K562 (cell line): ENCODE measurements around the gene PSRC1. TPM values are rescaled to one million over a fixed set of nuclear protein-coding genes. Genes with fewer than 3 reads are reported as not detected.
A peak's percentile ranks its signal among the peaks of the same experiment; 100 is the strongest.

ENCODE experiments used
- ATAC-seq: fragments of 200-7000 bp; cut with Tn5 transposase; 3 replicates; pipeline ENCODE4 v1.9.1; 2020; ENCODE audit warnings: moderate library complexity
- BruUV-seq: library from RNA; stranded (reverse); fragments of 400-500 nt; replicated peaks from 2 replicates; lab custom pipeline; 2021; lab: Mats Ljungman, UMichigan
- CTCF ChIA-PET: fragments of 300-600 bp; formaldehyde crosslinking; extraction: SDS; loops from one replicate; lab custom pipeline; 2021; ENCODE audit warnings: low intra/inter-chr PET ratio; lab: Yijun Ruan, JAX
- POLR2A ChIA-PET: fragments of 300-600, 350-650 bp; sonication (Branson Sonifier 250); formaldehyde crosslinking; extraction: SDS; loops from one replicate; lab custom pipeline; 2021; ENCODE audit warnings: antibody characterized with exemption, inconsistent platforms; lab: Yijun Ruan, JAX
- DNase-seq, 4 experiments: peaks; one replicate each; pipeline versions ENCODE4 v3.0.0 to v3.0.0-alpha.2; 2011 to 2018; ENCODE audit warnings: low spot score in 3 of 4, mixed read lengths in 3 of 4; ENCODE audit errors: extremely low read depth in 1 of 4
- FAIRE-seq: peaks from 2 replicates; lab custom pipeline; 2011; peaks lifted over from hg19 to GRCh38; lab: Jason Lieb, UNC
- H2AFZ ChIP-seq: 2 replicates; pipeline ENCODE4 v1.6.0; 2011; ENCODE audit warnings: low read depth, low read length, control low read depth, inconsistent platforms
- H3K27ac ChIP-seq: fragments of 200-600 bp; 3 replicates; pipeline ENCODE4 v1.8.0; 2011; ENCODE audit warnings: low read depth, mild to moderate bottlenecking, control low read depth, inconsistent platforms, low read length, moderate library complexity, mixed read lengths; ENCODE audit errors: extremely low read depth
- H3K27me3 ChIP-seq, 2 experiments: fragments of 300-600 bp in 1 of 2; 2 replicates in 1 of 2; 3 replicates in 1 of 2; pipeline versions ENCODE4 v1.6.0 to v1.8.0; 2011; ENCODE audit warnings: inconsistent platforms in 2 of 2, low read length in 2 of 2, mild to moderate bottlenecking in 1 of 2, mixed read lengths in 1 of 2, moderate library complexity in 1 of 2; ENCODE audit not compliant: control insufficient read depth in 2 of 2, insufficient read depth in 2 of 2
- H3K36me3 ChIP-seq: fragments of 300-600 bp; 3 replicates; pipeline ENCODE4 v1.8.0; 2011; ENCODE audit warnings: mild to moderate bottlenecking, low read length, inconsistent platforms; ENCODE audit not compliant: control insufficient read depth, insufficient read depth
- H3K4me1 ChIP-seq, 2 experiments: fragments of 200-600 bp in 1 of 2; replicated peaks in 1 of 2; 2 replicates in 1 of 2; 3 replicates in 1 of 2; pipeline versions ENCODE4 v1.5.1 to v1.8.0; 2011; ENCODE audit warnings: inconsistent platforms in 2 of 2, low read length in 2 of 2, mild to moderate bottlenecking in 1 of 2, mixed read lengths in 1 of 2, moderate library complexity in 1 of 2; ENCODE audit not compliant: control insufficient read depth in 2 of 2, insufficient read depth in 2 of 2
- H3K4me2 ChIP-seq: 2 replicates; pipeline ENCODE4 v1.6.1; 2011; ENCODE audit warnings: low read length, control low read depth, inconsistent platforms, mixed read lengths; ENCODE audit not compliant: insufficient read depth
- H3K4me3 ChIP-seq: fragments of 200-600 bp; sonication (generic), shearing (Covaris generic); 2 replicates; pipeline ENCODE4 v1.5.1; 2016; ENCODE audit warnings: control low read depth, inconsistent platforms
- H3K79me2 ChIP-seq: fragments of 200-600 bp; 3 replicates; pipeline ENCODE4 v1.8.0; 2011; ENCODE audit warnings: low read length, inconsistent platforms; ENCODE audit not compliant: control insufficient read depth, insufficient read depth
- H3K9ac ChIP-seq, 2 experiments: 2 replicates each; pipeline versions ENCODE4 v1.6.0 to v1.6.1; 2011; ENCODE audit warnings: low read depth in 2 of 2, low read length in 2 of 2, control low read depth in 1 of 2, inconsistent platforms in 1 of 2, mild to moderate bottlenecking in 1 of 2, mixed read lengths in 1 of 2; ENCODE audit not compliant: insufficient read depth in 1 of 2
- H3K9me1 ChIP-seq: one replicate; pipeline ENCODE4 v1.6.0; 2011; ENCODE audit warnings: inconsistent platforms, mild to moderate bottlenecking, low read length, moderate library complexity; ENCODE audit not compliant: control insufficient read depth, insufficient read depth
- H3K9me3 ChIP-seq: replicated peaks from 2 replicates; pipeline ENCODE4 v1.5.1; 2011; ENCODE audit warnings: low read depth, low read length, inconsistent platforms; ENCODE audit not compliant: control insufficient read depth, insufficient read depth
- H4K20me1 ChIP-seq: replicated peaks from 2 replicates; pipeline ENCODE4 v1.6.1; 2011; ENCODE audit warnings: low read length, inconsistent platforms, mixed read lengths; ENCODE audit not compliant: control insufficient read depth, insufficient read depth
- ADNP ChIP-seq: fragments of 200-800 bp; sonication (Bioruptor generic); IDR thresholded peaks from 2 replicates; pipeline ENCODE4 v1.6.1; 2016; ENCODE audit warnings: missing genetic modification characterization, missing compliant biosample characterization
- BDP1 ChIP-seq: IDR thresholded peaks from 3 replicates; pipeline ENCODE4 v1.6.1; 2011; ENCODE audit not compliant: insufficient read length, insufficient read depth
- BRD4 ChIP-seq: fragments of 200-600 bp; sonication (generic); IDR thresholded peaks from 2 replicates; pipeline ENCODE4 v1.6.1; 2017; ENCODE audit warnings: inconsistent platforms
- CREB3 ChIP-seq: fragments of 450-650 bp; conservative IDR thresholded peaks from 2 replicates; pipeline ENCODE4 v1.6.1; 2016; ENCODE audit warnings: missing genetic modification characterization, low read depth, mild to moderate bottlenecking, missing compliant biosample characterization, moderate library complexity
- ETS1 ChIP-seq: conservative IDR thresholded peaks from 2 replicates; pipeline ENCODE4 v1.6.1; 2011; ENCODE audit warnings: low read depth, mild to moderate bottlenecking, low read length; ENCODE audit not compliant: control insufficient read depth
- GTF2E2 ChIP-seq: fragments of 200-800 bp; sonication (Bioruptor generic); IDR thresholded peaks from 2 replicates; pipeline ENCODE4 v1.6.1; 2016; ENCODE audit warnings: missing genetic modification characterization, missing compliant biosample characterization
- HMGN3 ChIP-seq: IDR thresholded peaks from 2 replicates; pipeline ENCODE4 v1.6.1; 2011; ENCODE audit warnings: borderline replicate concordance, low read depth, mild to moderate bottlenecking, mixed read lengths, low read length; ENCODE audit not compliant: insufficient read length; ENCODE audit errors: extremely low read depth
- ID3 ChIP-seq, 2 experiments: fragments of 250-450 bp in 1 of 2; fragments of 450-650 bp in 1 of 2; sonication (Bioruptor Pico) in 1 of 2; IDR thresholded peaks; 2 replicates each; pipeline versions ENCODE4 v1.6.1 to v1.8.0; 2016 to 2021; ENCODE audit warnings: mild to moderate bottlenecking in 2 of 2, moderate library complexity in 2 of 2, missing compliant biosample characterization in 1 of 2, missing genetic modification characterization in 1 of 2
- MBD1 ChIP-seq: fragments of 250-450 bp; sonication (Bioruptor Pico); IDR thresholded peaks from 2 replicates; pipeline ENCODE4 v1.8.0; 2022; ENCODE audit warnings: inconsistent platforms
- RFX5 ChIP-seq: IDR thresholded peaks from 2 replicates; pipeline ENCODE4 v1.6.1; 2011; ENCODE audit warnings: low read depth, mild to moderate bottlenecking, improper control_type of control experiment, low read length
- TFAP4 ChIP-seq: sonication (generic); formaldehyde crosslinking; IDR thresholded peaks from 2 replicates; pipeline ENCODE4 v1.8.0; 2022; ENCODE audit warnings: missing genetic modification reagents, mild to moderate bottlenecking, moderate library complexity, borderline replicate concordance
- ZNF41 ChIP-seq: fragments of 250-450 bp; sonication (Bioruptor Pico); conservative IDR thresholded peaks from 2 replicates; pipeline ENCODE4 v1.4.0; 2020; ENCODE audit warnings: mild to moderate bottlenecking
- WGBS: fragments of 100-300 bp; shearing (Covaris generic); methylation state at CpG from one replicate; pipeline ENCODE4 v1.1.6; 2016; ENCODE audit warnings: low coverage, mixed read lengths; ENCODE audit not compliant: insufficient coverage; ENCODE audit errors: missing lambda C conversion rate; 5-methylcytosine and 5-hydroxymethylcytosine counted together
- in situ Hi-C: fragments of 300-500 bp; cut with MboI; formaldehyde crosslinking; loops from 4 replicates; pipeline ENCODE4 v1.15.0; 2018; ENCODE audit warnings: inconsistent platforms, mixed read lengths
- intact Hi-C: fragments of 100-400 bp; cut with micrococcal nuclease; formaldehyde crosslinking; loops from 2 replicates; pipeline ENCODE4 v1.14.2; 2022
- polyA plus RNA-seq, 8 experiments: library from polyadenylated mRNA; depleted of rRNA in 4 of 8; stranded (reverse) in 5 of 8; unstranded in 3 of 8; fragments of >200 nt; fragmentation: Nextera tagmentation in 2 of 8; fragmentation: Illumina TruSeq in 1 of 8; extraction: Ambion mirVana in 2 of 8; extraction: Trizol in 1 of 8; gene quantifications; 2 replicates each; pipeline versions ENCODE4 v1.2.1 to v1.2.3, GENCODE V29; 2011 to 2014; ENCODE audit warnings: inconsistent platforms in 1 of 8, missing spikeins in 1 of 8
- total RNA-seq, 7 experiments: library from RNA; depleted of rRNA in 6 of 7; stranded (reverse); fragments of >200 nt in 6 of 7; fragmentation: Illumina TruSeq in 2 of 7; extraction: Trizol in 2 of 7; gene quantifications; 2 replicates each; pipeline versions ENCODE4 v1.2.1 to v1.2.3, GENCODE V29; 2011 to 2021; ENCODE audit warnings: low replicate concordance in 1 of 7

PSRC1 gene
- total and polyA plus RNA-seq, 9 of the 15 experiments (the other 6 are each of a cell fraction or from before 2014, with no cell fraction given): 6.5 to 65.2 (median 39.3) TPM

GRCh38 chr1:109248797-109249629 is 33.9 kb downstream of the PSRC1 start, which contains the start of gene CELSR2:
TSS of gene CELSR2 (plus strand) at chr1:109249539. CDS start at chr1:109250080, 541 bp downstream.
- ATAC-seq (peak; percentile 86), DNase-seq (peak; percentile 91 to 95 (median 93)), FAIRE-seq (peak; percentile 74)
- Histone ChIP-seq H3K79me2 (peaks cover 16% of the 10 kb centered on the region; the same call in 2 of the 3 replicates), H3K27me3 (no peaks in the 10 kb centered on the region), H3K9ac (peak within 1 kb of the TSS; percentile 38 to 92; a peak in 3 of 4 replicates), H3K9me1 (no peaks in the 10 kb centered on the region), H3K27ac (peak within 1 kb of the TSS; percentile 19; the same call in 1 of the 3 replicates), H3K4me2 (peak within 1 kb of the TSS; percentile 56), H3K9me3 (no peaks in the 10 kb centered on the region), H3K4me3 (peak within 1 kb of the TSS; percentile 54), H2AFZ (peak within 1 kb of the TSS; percentile 84), H4K20me1 (no peaks in the 10 kb centered on the region), H3K36me3 (peaks cover 6% of the 10 kb centered on the region; the same call in 1 of the 3 replicates), H3K4me1 (peaks cover 19 to 53% of the 10 kb centered on the region in 2 experiments)
- ChIA-PET CTCF (interaction anchor here (0.6 kb wide), 1 partner anchor 29 kb away, joined by 4 read pairs; no protein-coding TSS in a partner anchor), POLR2A (interaction anchor here (0.6 to 3.6 kb wide), 5 partner anchors 9 to 248 kb away, joined by 3 to 24 read pairs (median 3); partner anchors contain the start of gene PSRC1)
- in situ Hi-C loops: no loop called here
- BruUV-seq: no TSS peak
- intact Hi-C loops: loop anchor here (1.0 kb wide), 1 partner anchor 8 kb away; no protein-coding TSS in a partner anchor
- 14% methylated on average over 45 of the region's 49 CpGs for WGBS
- no peak for TF ChIP-seq ADNP
- no peak for TF ChIP-seq ZNF41 (CRISPR knock-in tag)
- TF ChIP-seq TFAP4: peak; percentile 70
- no peak for TF ChIP-seq CREB3 (tag)
- no peak for TF ChIP-seq BDP1
- peak; percentile 61 for TF ChIP-seq HMGN3
- TF ChIP-seq ID3 (CRISPR knock-in tag; IDR thresholded peaks at IDR 0.05): no peak
- TF ChIP-seq ID3 (tag; IDR thresholded peaks at IDR 0.05): 0 out of 2 replicates have a peak, but pooled peaks have one; percentile 25
- no peak for TF ChIP-seq GTF2E2 (tag)
- TF ChIP-seq ETS1: no peak
- no peak for TF ChIP-seq BRD4
- TF ChIP-seq RFX5: no peak
- TF ChIP-seq MBD1 (CRISPR knock-in tag): no peak
